ENCODE results near the gene PRPF8. TPM values are rescaled to one million over a fixed set of nuclear protein-coding genes. Genes with fewer than 3 reads are reported as not detected.

The PRPF8 gene
- polyA plus RNA-seq, 3 donors, result 53.3 to 128 (median 78.0) TPM

DNA sequence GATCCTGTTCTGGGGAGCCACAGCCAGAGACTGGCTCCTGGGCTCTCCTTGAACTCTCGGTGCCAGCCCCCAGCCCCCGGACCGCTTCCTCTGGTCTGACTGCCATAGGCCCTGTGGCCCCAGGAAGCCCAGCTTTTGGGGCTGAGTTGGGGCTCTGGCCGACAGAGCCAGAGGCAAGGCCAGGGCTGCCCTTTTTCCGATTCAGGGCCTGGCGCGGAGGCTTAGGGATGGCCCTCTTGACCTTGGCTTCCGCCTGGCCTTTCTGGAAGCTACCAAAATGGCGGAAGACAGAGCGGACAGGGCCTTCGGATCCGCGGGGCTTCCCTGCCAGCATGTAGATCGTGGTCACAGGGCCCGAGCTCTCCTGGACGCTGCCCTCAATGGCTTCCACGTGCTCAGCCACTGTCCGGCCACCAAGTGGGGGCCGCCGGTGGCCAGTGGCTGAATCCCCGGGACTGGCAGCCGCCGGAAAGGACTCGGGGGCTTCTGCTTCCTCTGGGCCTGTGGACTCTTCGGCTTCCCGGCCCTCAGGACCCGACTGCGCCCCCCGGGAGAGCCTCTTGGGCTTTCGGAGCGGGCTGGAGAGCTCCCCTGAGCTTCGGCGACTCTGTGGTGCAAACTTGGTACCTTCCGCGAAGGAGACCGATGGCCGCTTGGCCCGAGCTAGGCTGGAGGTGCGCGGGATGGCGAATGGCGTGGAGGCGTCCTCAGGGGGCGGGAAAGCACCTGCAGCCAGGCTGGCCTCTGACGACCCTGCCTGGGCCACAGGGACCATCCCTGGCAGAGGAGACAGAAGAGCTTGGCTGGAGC, 49.6 kb downstream of the PRPF8 start:
- H3K36me3 Mint-ChIP-seq, result peaks cover 37 to 42% of the 10 kb centered on the region in 2 donors
- intact Hi-C loops (cut with micrococcal nuclease), result no loop called here

DNA sequence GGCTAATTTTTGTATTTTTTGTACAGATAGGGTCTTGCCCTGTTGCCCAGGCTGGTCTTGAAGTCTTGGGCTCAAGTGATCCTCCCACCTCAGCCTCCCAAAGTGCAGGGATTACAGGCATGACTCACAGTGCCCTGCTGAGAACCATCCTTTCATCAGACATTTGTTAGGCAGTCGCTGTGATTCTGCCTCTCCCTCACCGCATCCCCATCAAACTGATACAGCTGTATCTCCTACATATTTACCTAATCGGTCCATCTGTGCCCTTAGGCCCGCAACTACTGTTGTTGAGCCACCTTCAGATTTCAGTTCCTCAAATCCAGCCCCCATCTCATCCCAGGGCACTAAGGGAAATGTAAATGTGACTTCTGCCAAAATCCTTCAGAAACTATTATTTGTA, 54.0 kb downstream of the PRPF8 start:
- peaks cover 0 to 13% (median 1%) of the 10 kb centered on the region in 3 donors for H3K27me3 Mint-ChIP-seq (ENCODE audit: low read depth in 3 of 3)
- Histone ChIP-seq H3K36me3 (replicated peaks in 1 of 2; ENCODE audit: control insufficient read depth in 1 of 2, insufficient read depth in 2 of 2, low read length in 2 of 2) (peaks cover 11 to 22% of the 10 kb centered on the region in 2 donors), H3K4me3 (replicated peaks in 1 of 3; ENCODE audit: low read depth in 2 of 3, low read length in 3 of 3) (peak overlapping the region in 1 of 3 experiments; percentile 99), H3K9me3 (replicated peaks in 1 of 2; ENCODE audit: control insufficient read depth in 1 of 2, insufficient read depth in 1 of 2, low read length in 2 of 2) (no peaks in the 10 kb centered on the region), H3K4me1 (ENCODE audit: control insufficient read depth in 1 of 2, insufficient read depth in 2 of 2, low read length in 2 of 2) (peaks cover 46 to 58% of the 10 kb centered on the region in 2 donors), H3K79me2 (ENCODE audit: insufficient read depth, low read length) (peaks cover 28% of the 10 kb centered on the region), H3K27ac (ENCODE audit: low read depth in 1 of 2, low read length in 2 of 2) (peak overlapping the region in 1 of 2 donors; percentile 95), H3K4me2 (replicated peaks; ENCODE audit: extremely low read depth, low read length, poor library complexity, severe bottlenecking) (peak overlapping the region; percentile 92), H3K9ac (ENCODE audit: insufficient read depth, low read length, poor library complexity, severe bottlenecking) (no peak overlapping the region), H4K20me1 (ENCODE audit: insufficient read depth, low read length) (peaks cover 25% of the 10 kb centered on the region), H2AFZ (ENCODE audit: insufficient read depth, low read depth, low read length, poor library complexity, severe bottlenecking) (no peak overlapping the region), H3K27me3 (ENCODE audit: control insufficient read depth in 2 of 2, insufficient read depth in 2 of 2, low read length in 2 of 2) (no peaks in the 10 kb centered on the region)
- H3K27ac Mint-ChIP-seq, result peak overlapping the region; percentile 85 to 96 (median 93)
- intact Hi-C loops (cut with micrococcal nuclease), result no loop called here
- peaks cover 0 to 3% (median 0%) of the 10 kb centered on the region in 7 donors for H3K9me3 Mint-ChIP-seq
- 80% methylated on average over 1 of the region's 4 CpGs for WGBS (ENCODE audit: insufficient coverage)
- peaks cover 41% of the 10 kb centered on the region for H3K4me1 Mint-ChIP-seq
- DNase-seq, result peak in 2 of 3 donors; percentile 49 to 59
- peak overlapping the region; percentile 90 to 95 for H3K4me3 Mint-ChIP-seq
- peaks cover 27 to 29% of the 10 kb centered on the region in 2 donors for H3K36me3 Mint-ChIP-seq
- TF ChIP-seq, protein P1, sequence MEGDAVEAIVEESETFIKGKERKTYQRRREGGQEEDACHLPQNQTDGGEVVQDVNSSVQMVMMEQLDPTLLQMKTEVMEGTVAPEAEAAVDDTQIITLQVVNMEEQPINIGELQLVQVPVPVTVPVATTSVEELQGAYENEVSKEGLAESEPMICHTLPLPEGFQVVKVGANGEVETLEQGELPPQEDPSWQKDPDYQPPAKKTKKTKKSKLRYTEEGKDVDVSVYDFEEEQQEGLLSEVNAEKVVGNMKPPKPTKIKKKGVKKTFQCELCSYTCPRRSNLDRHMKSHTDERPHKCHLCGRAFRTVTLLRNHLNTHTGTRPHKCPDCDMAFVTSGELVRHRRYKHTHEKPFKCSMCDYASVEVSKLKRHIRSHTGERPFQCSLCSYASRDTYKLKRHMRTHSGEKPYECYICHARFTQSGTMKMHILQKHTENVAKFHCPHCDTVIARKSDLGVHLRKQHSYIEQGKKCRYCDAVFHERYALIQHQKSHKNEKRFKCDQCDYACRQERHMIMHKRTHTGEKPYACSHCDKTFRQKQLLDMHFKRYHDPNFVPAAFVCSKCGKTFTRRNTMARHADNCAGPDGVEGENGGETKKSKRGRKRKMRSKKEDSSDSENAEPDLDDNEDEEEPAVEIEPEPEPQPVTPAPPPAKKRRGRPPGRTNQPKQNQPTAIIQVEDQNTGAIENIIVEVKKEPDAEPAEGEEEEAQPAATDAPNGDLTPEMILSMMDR (IDR thresholded peaks at IDR 0.05), result no peak

More for the DNA sequence above, 49.6 kb downstream of the PRPF8 start:
- no peak overlapping the region for H3K27ac ChIP-seq (ENCODE audit: low read depth in 1 of 2, low read length in 2 of 2)
- peak in 1 of 3 donors; percentile 1 for DNase-seq
- H2AFZ ChIP-seq (ENCODE audit: insufficient read depth, low read depth, low read length, poor library complexity, severe bottlenecking), result no peak overlapping the region
- Mint-ChIP-seq H3K27me3 (ENCODE audit: low read depth in 3 of 3) (peaks cover 1 to 12% (median 1%) of the 10 kb centered on the region in 3 donors), H3K4me3 (no peak overlapping the region), H3K9me3 (peaks cover 0 to 4% (median 0%) of the 10 kb centered on the region in 7 donors), H3K4me1 (peaks cover 33% of the 10 kb centered on the region), H3K27ac (peak overlapping the region in 1 of 7 donors; percentile 36)
- peaks cover 27 to 32% of the 10 kb centered on the region in 2 donors for H3K4me1 ChIP-seq (ENCODE audit: control insufficient read depth in 1 of 2, insufficient read depth in 2 of 2, low read length in 2 of 2)
- no peaks in the 10 kb centered on the region for H3K9me3 ChIP-seq (replicated peaks in 1 of 2; ENCODE audit: control insufficient read depth in 1 of 2, insufficient read depth in 1 of 2, low read length in 2 of 2)
- TF ChIP-seq, protein P1 (IDR thresholded peaks at IDR 0.05), result no peak
- H3K4me3 ChIP-seq (replicated peaks in 1 of 3; ENCODE audit: low read depth in 2 of 3, low read length in 3 of 3), result no peak overlapping the region
- H4K20me1 ChIP-seq (ENCODE audit: insufficient read depth, low read length), result peaks cover 11% of the 10 kb centered on the region
- H3K36me3 ChIP-seq (replicated peaks in 1 of 2; ENCODE audit: control insufficient read depth in 1 of 2, insufficient read depth in 2 of 2, low read length in 2 of 2), result peaks cover 23 to 29% of the 10 kb centered on the region in 2 donors
- WGBS (ENCODE audit: insufficient coverage), result 98% methylated on average over 45 of the region's 45 CpGs
- no peak overlapping the region for H3K4me2 ChIP-seq (replicated peaks; ENCODE audit: extremely low read depth, low read length, poor library complexity, severe bottlenecking)
- H3K9ac ChIP-seq (ENCODE audit: insufficient read depth, low read length, poor library complexity, severe bottlenecking), result no peak overlapping the region
- no peaks in the 10 kb centered on the region for H3K79me2 ChIP-seq (ENCODE audit: insufficient read depth, low read length)
- no peaks in the 10 kb centered on the region for H3K27me3 ChIP-seq (ENCODE audit: control insufficient read depth in 2 of 2, insufficient read depth in 2 of 2, low read length in 2 of 2)

Data from CD14-positive monocyte (primary cell).